ENCODE results near the gene C15orf39. TPM values are rescaled to one million over a fixed set of nuclear protein-coding genes. Genes with fewer than 3 reads are reported as not detected.

Gene C15orf39
- total RNA-seq, 1 experiment from 2014 or later, result 86.5 TPM

DNA sequence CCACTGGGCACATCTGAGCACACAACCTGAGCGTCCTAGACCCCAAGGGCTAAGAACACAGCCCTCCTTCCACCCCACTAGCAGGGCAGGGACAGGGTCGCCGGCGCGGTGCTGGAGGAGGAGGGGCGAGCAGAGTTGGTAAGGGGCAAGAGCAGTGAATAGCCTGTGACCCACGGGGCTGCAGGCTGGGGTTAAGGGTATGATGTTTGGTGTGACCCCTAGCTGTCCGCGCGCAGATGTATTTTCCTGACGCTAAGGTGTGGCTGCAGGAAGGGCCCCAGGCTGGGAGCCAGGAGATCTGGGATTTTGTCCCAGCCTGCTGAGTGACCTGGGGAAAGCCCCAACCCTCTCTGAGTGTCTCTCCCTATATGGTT is 1.3 kb upstream of the C15orf39 start:
- H3K4me3 Mint-ChIP-seq (ENCODE audit: low read depth, unreplicated experiment), result peak overlapping the region; percentile 94
- no peaks in the 10 kb centered on the region for H3K27me3 Mint-ChIP-seq (ENCODE audit: unreplicated experiment)
- peak overlapping the region; percentile 79 for H3K27ac Mint-ChIP-seq (ENCODE audit: unreplicated experiment)
- BruUV-seq (replicated peaks), result no TSS peak
- CTCF ChIA-PET, result interaction anchor here (0.5 to 4.0 kb wide), 9 partner anchors 25 to 171 kb away, joined by 3 to 76 read pairs (median 8); no protein-coding TSS in a partner anchor
- TF ChIP-seq, protein P1, sequence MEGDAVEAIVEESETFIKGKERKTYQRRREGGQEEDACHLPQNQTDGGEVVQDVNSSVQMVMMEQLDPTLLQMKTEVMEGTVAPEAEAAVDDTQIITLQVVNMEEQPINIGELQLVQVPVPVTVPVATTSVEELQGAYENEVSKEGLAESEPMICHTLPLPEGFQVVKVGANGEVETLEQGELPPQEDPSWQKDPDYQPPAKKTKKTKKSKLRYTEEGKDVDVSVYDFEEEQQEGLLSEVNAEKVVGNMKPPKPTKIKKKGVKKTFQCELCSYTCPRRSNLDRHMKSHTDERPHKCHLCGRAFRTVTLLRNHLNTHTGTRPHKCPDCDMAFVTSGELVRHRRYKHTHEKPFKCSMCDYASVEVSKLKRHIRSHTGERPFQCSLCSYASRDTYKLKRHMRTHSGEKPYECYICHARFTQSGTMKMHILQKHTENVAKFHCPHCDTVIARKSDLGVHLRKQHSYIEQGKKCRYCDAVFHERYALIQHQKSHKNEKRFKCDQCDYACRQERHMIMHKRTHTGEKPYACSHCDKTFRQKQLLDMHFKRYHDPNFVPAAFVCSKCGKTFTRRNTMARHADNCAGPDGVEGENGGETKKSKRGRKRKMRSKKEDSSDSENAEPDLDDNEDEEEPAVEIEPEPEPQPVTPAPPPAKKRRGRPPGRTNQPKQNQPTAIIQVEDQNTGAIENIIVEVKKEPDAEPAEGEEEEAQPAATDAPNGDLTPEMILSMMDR (IDR thresholded peaks at IDR 0.05; ENCODE audit: unreplicated experiment), result no peak
- peaks cover 51% of the 10 kb centered on the region for H3K4me1 Mint-ChIP-seq (ENCODE audit: low read depth, unreplicated experiment)
- intact Hi-C loops (cut with micrococcal nuclease; ENCODE audit: unreplicated experiment), result loop anchor here (10.0 kb wide), 1 partner anchor 46 kb away; no protein-coding TSS in a partner anchor
- DNase-seq, result no peak
- peaks cover 54% of the 10 kb centered on the region for H3K36me3 Mint-ChIP-seq (ENCODE audit: insufficient read depth, unreplicated experiment)
- H3K9me3 Mint-ChIP-seq (ENCODE audit: low read depth, unreplicated experiment), result no peaks in the 10 kb centered on the region

DNA sequence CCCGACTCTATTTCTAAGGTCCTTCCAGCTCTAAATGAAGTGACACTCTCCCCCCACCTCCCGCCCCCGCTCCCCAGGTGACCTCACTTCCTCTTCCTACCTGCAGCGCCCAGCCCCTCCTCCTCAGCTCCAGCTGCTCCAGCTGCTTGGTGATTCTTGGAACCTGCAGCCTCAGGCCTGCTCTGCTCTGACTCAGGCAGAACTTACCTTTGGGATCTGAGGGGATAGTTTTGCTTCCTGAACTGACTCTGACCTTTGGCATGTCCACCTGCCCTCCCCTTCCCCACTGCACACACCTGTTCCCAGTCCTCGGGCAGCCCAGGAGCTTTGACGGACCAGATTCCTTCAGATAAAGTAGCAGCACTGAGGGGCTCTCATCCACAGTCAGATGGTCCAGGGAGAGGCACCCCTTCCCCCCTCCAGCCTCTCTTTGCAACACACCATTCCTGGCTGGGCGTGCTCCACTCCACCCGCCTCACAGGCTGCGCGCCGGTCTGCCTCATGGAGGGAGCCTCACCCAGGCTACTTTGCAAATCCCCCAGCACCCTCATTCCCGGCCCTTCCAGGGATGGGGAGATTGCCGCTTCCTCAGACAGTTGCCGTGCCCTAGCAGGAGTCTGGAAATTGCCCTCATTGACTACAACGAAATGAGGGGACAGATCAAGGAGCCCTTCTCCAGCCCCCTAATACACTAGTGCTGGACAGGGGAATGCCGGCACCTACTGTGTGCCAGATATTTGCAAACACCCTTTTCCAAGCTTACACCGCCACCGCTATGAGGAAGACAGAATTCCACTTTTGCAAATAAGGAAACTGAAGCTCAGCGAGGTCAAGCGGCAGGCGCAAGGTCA is 692 bp upstream of the C15orf39 start:
- peak overlapping the region; percentile 79 for H3K27ac Mint-ChIP-seq (ENCODE audit: unreplicated experiment)
- H3K27me3 Mint-ChIP-seq (ENCODE audit: unreplicated experiment), result no peaks in the 10 kb centered on the region
- CTCF ChIA-PET, result interaction anchor here (0.5 to 4.0 kb wide), 21 partner anchors 14 to 354 kb away, joined by 3 to 76 read pairs (median 5); partner anchors contain the start of gene PPCDC
- peaks cover 52% of the 10 kb centered on the region for H3K4me1 Mint-ChIP-seq (ENCODE audit: low read depth, unreplicated experiment)
- no TSS peak for BruUV-seq (replicated peaks)
- DNase-seq, result peak; percentile 84
- H3K9me3 Mint-ChIP-seq (ENCODE audit: low read depth, unreplicated experiment), result no peaks in the 10 kb centered on the region
- TF ChIP-seq, protein P1 (IDR thresholded peaks at IDR 0.05; ENCODE audit: unreplicated experiment), result no peak
- H3K36me3 Mint-ChIP-seq (ENCODE audit: insufficient read depth, unreplicated experiment), result peaks cover 57% of the 10 kb centered on the region
- H3K4me3 Mint-ChIP-seq (ENCODE audit: low read depth, unreplicated experiment), result peak overlapping the region; percentile 94
- intact Hi-C loops (cut with micrococcal nuclease; ENCODE audit: unreplicated experiment), result loop anchor here (1.0 to 10.0 kb wide), 2 partner anchors 46 to 97 kb away; no protein-coding TSS in a partner anchor

DNA sequence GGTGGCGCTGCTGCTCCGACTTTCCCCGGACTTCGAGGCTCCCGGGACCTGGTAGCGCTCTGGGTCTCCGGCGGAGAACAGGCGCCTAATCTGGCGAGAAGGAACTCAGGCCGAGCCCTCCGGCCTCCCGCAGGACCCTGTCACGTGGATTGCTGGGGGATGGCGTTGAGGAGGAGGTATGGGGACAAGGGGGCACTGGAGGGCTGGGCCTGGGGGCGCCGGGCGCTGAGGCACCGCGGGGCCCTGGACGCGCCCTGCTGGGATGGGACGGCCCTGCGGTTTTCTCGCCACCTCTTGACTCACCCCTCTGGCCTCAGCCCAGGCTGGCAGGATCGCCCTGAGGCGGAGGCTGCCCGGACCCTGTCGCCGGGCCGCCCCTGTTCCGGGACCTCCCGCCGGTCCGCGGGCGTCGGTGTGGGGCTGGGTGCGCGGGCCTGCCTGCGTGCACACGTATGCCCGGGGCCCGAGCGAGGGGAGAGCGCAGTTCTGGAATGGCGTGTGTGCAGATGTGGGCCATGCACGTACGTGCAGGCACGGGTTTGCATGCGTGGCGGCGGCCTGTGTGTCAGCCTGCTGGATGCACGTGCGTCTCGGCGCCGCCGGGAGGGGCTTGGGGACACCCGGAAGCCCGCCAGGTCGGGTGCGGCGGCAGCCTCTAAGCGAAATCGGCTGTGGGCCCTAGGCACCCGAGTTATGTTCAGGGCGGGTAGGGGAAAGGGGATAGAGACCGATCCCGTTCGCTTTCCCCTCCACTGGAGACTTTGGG is 752 bp downstream of the C15orf39 start:
- Mint-ChIP-seq H3K27ac (ENCODE audit: unreplicated experiment) (peak overlapping the region; percentile 79), H3K4me3 (ENCODE audit: low read depth, unreplicated experiment) (peak overlapping the region; percentile 94), H3K27me3 (ENCODE audit: unreplicated experiment) (no peaks in the 10 kb centered on the region), H3K36me3 (ENCODE audit: insufficient read depth, unreplicated experiment) (peaks cover 68% of the 10 kb centered on the region), H3K9me3 (ENCODE audit: low read depth, unreplicated experiment) (no peaks in the 10 kb centered on the region), H3K4me1 (ENCODE audit: low read depth, unreplicated experiment) (peaks cover 61% of the 10 kb centered on the region)
- no TSS peak for BruUV-seq (replicated peaks)
- CTCF ChIA-PET, result interaction anchor here (0.6 to 5.4 kb wide), 18 partner anchors 13 to 179 kb away, joined by 3 to 119 read pairs (median 7); partner anchors contain the start of gene PPCDC
- intact Hi-C loops (cut with micrococcal nuclease; ENCODE audit: unreplicated experiment), result loop anchor here (10.0 kb wide), 1 partner anchor 48 kb away; no protein-coding TSS in a partner anchor
- TF ChIP-seq, protein P1 (IDR thresholded peaks at IDR 0.05; ENCODE audit: unreplicated experiment), result no peak
- peak; percentile 83 for DNase-seq

Measured in Calu3 (cell line).